ENCODE measurements around the gene PLXDC2.

DNA sequence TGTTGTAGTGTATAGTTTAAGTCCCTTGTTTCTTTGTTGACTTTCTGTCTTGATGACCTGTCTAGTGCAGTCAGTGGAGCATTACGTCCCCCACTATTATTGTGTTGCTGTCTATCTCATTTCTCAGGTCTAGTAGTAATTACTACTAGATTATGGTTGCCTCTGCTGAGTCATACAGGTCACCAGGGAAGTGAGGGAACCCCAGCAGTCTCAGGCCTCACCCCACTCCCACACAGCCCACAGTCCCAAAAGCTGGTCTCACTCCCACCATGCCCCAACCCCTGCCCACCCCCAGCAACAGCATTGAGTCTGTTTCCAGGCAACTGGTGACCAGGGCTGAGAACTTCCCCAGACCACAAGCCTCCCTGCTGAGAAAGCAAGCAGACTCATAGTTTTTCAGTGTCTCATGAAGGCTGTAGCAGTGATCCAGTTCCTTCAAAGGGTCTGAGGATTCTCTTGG lies 88.0 kb downstream of the PLXDC2 start:
- TF ChIP-seq, protein P1, sequence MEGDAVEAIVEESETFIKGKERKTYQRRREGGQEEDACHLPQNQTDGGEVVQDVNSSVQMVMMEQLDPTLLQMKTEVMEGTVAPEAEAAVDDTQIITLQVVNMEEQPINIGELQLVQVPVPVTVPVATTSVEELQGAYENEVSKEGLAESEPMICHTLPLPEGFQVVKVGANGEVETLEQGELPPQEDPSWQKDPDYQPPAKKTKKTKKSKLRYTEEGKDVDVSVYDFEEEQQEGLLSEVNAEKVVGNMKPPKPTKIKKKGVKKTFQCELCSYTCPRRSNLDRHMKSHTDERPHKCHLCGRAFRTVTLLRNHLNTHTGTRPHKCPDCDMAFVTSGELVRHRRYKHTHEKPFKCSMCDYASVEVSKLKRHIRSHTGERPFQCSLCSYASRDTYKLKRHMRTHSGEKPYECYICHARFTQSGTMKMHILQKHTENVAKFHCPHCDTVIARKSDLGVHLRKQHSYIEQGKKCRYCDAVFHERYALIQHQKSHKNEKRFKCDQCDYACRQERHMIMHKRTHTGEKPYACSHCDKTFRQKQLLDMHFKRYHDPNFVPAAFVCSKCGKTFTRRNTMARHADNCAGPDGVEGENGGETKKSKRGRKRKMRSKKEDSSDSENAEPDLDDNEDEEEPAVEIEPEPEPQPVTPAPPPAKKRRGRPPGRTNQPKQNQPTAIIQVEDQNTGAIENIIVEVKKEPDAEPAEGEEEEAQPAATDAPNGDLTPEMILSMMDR (IDR thresholded peaks at IDR 0.05): no peak
- no peak for TF ChIP-seq POLR2AphosphoS5 (IDR thresholded peaks at IDR 0.05)
- no peak for TF ChIP-seq POLR2A (IDR thresholded peaks at IDR 0.05)
